ENCODE results near the gene PTPRM.

Gene PTPRM

DNA sequence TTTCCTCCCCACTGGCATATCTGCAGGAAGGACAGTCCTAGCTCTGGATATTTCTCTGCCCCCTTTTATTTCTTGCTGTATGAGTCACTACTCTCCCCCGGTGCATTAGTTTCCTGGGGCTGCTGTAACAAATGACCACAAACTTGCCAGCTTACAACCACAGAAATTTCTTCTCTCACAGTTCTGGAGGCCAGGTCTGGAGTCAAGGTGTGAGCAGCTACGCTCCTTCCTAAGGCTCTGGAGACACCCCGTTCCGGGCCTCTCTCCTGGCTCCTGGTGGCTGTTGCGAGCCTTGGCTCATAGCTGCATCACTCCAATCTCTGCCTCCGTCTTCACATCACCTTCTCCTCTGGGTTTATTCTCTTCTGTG lies 34.1 kb downstream of the PTPRM start:
- in situ Hi-C loops (cut with HindIII; ENCODE audit: low sequenced_read_pairs), result no loop called here
- peak; percentile 87 for DNase-seq (ENCODE audit: low read depth, low spot score)
- no peak overlapping the region for H3K4me3 ChIP-seq (ENCODE audit: low read depth, low read length)
- peak; percentile 53 for TF ChIP-seq CTCF (IDR thresholded peaks at IDR 0.05; ENCODE audit: low read depth, low read length)

GRCh38 chr18:7601936-7602335 lies 34.8 kb downstream of the PTPRM start:
- H3K4me3 ChIP-seq (ENCODE audit: low read depth, low read length), result no peak overlapping the region
- no peak for TF ChIP-seq CTCF (IDR thresholded peaks at IDR 0.05; ENCODE audit: low read depth, low read length)
- in situ Hi-C loops (cut with HindIII; ENCODE audit: low sequenced_read_pairs), result no loop called here
- no peak for DNase-seq (ENCODE audit: low read depth, low spot score)

GRCh38 chr18:7603259-7604000 lies 36.3 kb downstream of the PTPRM start:
- no peak for TF ChIP-seq CTCF (IDR thresholded peaks at IDR 0.05; ENCODE audit: low read depth, low read length)
- no peak overlapping the region for H3K4me3 ChIP-seq (ENCODE audit: low read depth, low read length)
- DNase-seq (ENCODE audit: low read depth, low spot score), result no peak
- in situ Hi-C loops (cut with HindIII; ENCODE audit: low sequenced_read_pairs), result no loop called here

DNA sequence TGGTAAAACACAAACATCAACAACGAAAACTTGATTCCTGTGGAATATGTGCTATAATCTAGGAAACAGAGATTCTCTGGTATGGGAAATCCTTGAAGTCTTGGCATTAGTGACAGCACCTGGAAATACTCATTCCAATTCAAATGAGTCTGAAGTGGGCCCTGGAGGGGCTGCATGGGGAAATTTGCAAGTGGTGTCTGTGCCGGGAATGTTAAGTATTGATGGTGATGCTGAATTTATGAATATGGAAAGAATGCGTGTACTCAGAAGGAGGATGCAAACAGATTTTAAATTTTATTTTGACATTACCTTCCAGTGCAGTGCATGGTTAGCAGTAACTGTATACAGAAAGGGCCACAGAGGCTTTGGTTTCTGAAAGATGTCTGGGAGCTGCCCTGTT lies 37.2 kb downstream of the PTPRM start:
- no peak for DNase-seq (ENCODE audit: low read depth, low spot score)
- no peak overlapping the region for H3K4me3 ChIP-seq (ENCODE audit: low read depth, low read length)
- no peak for TF ChIP-seq CTCF (IDR thresholded peaks at IDR 0.05; ENCODE audit: low read depth, low read length)
- in situ Hi-C loops (cut with HindIII; ENCODE audit: low sequenced_read_pairs), result no loop called here

DNA sequence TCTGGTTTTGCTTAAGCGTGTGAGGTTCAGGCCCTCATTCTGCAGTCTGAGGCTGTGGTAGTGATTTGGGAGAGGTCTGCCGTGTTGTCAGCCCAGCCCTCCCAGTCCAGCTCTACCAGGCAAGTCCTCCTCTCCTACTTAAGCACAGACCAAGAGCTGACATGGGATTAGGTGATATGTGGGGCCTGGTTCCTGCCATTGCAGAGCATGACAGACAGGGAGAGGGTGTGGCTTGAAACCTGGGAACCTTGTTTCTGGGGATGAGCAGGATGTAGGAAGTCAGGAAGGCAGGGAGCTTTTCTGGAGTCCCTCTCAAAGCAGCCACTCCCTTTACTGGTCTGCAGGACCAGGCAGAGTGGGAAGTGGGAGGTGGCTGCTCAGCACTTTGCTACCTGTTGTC lies 38.6 kb downstream of the PTPRM start:
- DNase-seq (ENCODE audit: low read depth, low spot score), result no peak
- no peak overlapping the region for H3K4me3 ChIP-seq (ENCODE audit: low read depth, low read length)
- in situ Hi-C loops (cut with HindIII; ENCODE audit: low sequenced_read_pairs), result no loop called here
- TF ChIP-seq CTCF (IDR thresholded peaks at IDR 0.05; ENCODE audit: low read depth, low read length), result no peak

DNA sequence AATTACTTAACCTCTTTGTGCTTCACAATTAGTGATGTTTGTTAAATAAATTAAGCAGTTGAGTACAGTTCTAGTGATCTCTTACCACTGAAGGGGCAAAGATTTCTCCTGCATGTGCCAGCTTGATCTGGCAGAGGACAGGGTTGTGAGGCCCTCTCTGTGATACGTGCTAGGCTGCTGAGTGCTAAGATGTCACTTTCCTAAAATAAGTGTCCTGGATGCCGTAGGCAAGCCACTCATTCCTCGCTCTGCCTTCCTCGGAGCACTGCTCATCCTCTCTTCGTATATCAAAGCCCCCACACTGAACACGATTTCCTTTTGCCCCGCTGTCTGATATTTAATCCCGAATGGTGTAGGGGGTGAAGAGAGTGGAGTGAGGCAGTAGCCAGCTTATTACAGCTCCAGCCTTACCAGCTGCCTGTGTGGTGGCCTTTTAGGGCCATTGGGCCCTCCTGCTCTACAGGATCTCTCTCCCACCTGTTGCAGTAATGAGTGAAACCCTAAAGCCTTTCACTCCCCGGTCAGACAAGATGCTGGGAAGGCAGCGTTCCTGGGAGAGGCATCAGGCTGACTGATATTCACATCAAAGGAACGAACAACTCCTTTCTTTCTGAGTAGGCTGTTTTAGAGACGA lies 40.5 kb downstream of the PTPRM start:
- H3K4me3 ChIP-seq (ENCODE audit: low read depth, low read length), result no peak overlapping the region
- in situ Hi-C loops (cut with HindIII; ENCODE audit: low sequenced_read_pairs), result no loop called here
- no peak for TF ChIP-seq CTCF (IDR thresholded peaks at IDR 0.05; ENCODE audit: low read depth, low read length)
- DNase-seq (ENCODE audit: low read depth, low spot score), result no peak
